ENCODE measurements around the gene GAL3ST1.
A peak's percentile ranks its signal among the peaks of the same experiment; 100 is the strongest.

The GAL3ST1 gene

GRCh38 chr22:30538280-30538679, 36.2 kb downstream of the GAL3ST1 start:
- DNase-seq = peak in 3 of 58 donors; percentile 0 to 27 (median 6)

DNA sequence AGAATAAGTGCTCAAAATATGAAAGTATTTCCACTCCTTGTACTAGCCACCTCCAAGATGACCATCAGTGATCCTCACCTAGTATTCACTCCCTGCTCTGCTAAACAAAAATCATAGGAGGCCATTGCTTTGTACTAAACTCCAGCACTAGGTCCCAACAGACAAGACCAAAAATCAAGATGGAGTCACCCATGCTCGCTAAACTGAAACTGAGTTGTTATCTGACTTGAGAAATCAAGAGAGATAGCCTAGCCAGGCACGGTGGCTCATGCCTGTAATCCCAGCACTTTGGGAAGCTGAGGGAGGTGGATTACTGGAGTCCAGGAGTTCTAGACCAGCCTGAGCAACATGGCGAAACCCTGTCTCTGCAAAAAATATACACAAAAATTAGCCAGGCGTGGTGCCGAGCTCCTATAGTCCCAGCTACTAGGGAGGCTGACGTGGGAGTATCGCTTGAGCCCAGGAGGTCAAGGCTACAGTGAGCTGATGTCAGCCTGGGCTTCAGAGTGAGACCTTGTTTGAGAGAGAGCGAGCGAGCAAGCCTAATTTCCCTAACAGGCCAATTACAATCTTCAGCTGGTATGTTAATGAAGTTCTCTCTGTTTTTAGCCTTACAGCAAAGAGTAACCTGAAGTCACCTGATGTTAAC, 37.3 kb downstream of the GAL3ST1 start:
- no peak for DNase-seq

GRCh38 chr22:30535182-30535581, 39.3 kb downstream of the GAL3ST1 start:
- no peak for DNase-seq

DNA sequence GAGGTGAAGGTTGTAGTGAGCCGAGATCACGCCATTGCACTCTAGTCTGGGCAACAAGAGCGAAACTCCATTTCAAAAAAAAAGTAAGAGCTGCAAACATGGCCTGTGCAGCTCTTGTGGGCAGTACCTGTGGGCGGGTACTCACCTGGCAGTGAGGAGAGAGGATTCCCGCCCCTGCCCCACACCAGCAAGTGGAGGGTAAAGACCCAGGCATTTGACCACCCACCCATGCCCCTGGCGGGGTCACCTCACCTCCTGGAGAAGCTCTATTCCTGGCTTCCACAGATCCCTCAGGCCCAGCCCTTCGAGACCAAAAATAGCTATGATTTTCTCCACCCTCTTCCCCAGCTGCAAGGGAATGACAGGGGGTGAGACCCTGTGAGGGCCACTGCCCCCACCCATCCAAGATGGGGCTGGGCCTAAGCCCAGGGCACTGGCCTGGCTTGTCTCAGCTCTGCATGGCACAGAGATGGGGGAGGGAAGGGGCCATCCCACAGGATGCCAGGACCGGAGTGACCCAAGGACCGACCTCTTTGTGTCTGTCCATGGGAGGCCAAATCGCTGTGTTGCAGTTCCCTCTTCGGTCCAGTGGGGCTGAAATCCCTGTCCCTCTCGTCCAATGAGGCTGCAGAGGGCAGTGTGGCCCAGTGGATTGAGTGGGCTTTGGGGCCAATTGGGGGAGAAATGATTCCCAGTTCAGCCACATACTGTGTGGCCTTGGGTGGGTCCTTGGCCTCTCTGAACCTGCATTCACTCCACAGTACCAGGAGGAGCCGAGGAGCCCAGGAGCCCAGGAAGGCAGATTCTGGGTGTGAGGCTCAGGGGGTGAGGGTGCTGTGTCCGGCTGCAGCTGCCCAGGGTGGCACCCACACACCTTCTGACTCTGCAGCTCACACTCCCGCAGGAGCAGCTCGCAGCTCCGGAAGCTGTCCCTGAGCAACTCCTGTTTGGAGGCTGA, 42.5 kb downstream of the GAL3ST1 start:
- DNase-seq = no peak

DNA sequence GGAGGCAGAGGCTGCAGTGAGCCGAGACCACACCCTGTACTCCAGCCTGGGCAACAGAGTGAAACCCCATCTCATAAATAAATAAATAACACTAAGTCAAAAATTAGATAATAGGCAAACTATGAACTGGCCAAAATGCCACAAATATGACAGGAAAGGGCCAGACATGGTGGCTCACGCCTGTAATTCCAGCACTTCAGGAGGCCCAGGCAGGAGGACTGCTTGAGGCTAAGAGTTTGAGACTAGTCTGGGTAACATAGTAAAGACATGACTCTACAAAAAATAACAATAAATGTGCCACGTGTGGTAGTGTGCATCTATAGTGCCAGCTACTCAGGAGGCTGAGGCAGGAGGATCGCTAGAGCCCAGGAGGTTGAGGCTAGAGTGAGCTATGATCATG, 47.8 kb downstream of the GAL3ST1 start:
- DNase-seq = no peak

DNA sequence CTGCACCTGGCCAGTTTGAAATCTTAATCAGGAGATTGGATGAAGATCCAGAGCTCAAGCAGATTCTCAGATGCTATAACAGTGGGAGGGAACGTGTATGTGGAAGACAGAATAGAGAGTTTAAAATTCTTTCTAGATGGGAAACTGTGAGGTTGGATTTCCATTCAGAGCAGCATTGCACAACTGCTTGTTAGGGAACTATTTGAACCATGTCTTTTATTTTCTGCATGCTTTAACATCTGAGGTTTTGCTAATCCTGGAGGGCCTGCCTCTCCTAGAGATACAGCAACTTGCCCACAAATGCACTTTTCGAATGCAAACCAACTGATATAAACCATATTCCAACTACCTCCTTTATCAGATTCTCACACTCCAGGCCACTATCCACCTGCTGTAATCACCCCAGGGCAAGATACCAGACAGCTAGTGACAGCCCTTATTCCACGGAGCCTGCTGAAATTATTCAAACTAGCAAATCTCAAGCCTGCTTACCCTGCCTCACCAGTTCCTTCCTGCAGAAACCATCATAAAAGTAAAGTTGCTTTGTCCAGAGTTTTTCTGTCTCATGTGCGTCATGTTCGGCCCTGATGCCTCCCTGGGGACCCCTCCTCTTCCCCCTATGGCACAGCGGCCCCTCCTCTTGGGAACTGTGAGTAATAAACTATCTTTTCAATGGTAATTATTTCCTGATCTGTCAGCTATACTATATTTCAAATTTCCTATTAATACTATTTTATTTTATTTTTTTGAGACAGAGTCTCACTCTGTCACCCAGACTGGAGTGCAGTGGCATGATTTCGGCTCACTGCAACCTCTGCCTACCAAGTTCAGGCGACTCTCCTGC, 50.6 kb downstream of the GAL3ST1 start:
- DNase-seq = no peak

- no peak for DNase-seq
These were observed 52.9 kb downstream of the GAL3ST1 start for GRCh38 chr22:30521368-30522156.

GRCh38 chr22:30519842-30520425, 54.5 kb downstream of the GAL3ST1 start:
- no peak for DNase-seq

DNA sequence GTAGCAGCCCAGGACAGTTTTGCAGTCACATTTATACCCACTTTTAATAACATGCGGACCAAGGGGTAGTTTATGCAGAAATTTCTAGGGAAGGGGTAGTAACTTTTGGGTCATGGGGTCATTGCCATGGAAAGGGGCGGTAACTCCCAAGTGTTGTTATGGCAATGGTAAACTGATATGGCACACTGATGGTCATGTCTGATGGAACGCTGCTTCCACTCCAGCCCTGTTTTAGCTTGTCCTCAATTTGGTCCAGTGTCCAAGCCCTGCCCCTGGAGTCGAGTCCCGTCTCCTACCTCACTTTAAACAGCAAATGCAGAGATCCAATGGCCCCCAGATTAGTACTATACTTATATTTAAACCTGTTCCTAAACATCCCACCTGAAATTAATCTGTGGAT, 57.7 kb downstream of the GAL3ST1 start:
- DNase-seq = no peak

DNA sequence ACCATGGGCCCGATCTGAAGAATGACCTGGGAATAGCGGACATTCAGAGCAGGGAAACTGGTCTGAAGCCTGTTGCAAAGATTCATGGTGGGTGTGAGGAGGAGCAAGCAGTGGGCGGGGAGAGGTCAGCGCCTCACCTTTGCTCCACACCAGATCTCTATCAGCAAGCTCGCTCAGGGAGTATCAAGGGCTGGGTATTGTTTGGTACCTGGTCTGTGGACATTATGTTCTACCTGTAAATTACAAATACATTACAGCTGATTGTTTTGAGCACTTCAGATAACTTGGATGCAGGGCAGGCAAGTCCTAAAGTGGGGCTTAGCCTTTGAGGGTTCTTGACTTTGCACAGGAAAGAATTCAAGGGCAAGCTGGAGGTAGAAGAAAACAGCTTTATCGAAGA, 58.2 kb downstream of the GAL3ST1 start:
- DNase-seq = no peak

DNA sequence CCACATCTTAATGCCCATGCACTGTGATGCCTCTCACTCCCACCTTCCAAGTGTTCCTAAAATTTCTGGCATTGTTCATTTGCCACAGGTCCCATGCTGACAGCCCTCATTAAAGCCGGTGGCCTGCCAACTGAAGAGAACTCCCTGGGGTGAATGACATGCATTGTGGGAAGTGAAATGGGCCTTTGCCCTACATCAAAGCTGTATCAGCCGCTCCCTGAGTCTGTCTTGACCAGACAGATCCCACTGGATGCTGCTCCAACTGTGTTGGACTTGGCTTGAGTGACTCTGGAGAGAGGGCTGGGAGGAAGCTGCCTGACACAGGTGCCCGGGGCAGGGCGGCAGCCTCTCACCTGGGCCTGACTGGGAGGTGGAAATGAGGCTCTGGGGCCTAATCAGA, 60.2 kb downstream of the GAL3ST1 start:
- DNase-seq = no peak

DNA sequence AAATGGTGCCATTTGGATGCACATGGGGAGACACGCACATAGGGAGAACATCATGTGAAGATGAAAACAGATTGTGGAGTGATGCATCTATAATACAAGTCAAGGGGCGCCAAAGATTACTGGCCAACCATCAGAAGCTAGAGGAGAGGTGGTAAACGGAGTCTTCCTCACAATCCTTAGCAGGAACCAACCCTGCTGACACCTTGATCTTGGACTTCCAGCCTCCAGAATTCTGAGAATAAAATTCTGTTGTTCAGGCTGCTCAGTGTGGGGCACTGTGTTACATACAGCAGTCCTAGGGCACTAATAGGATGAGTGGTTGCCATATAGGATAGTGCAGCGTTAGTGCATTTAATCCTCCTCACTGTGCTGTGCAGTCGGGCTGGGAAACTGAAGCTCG, 61.0 kb downstream of the GAL3ST1 start:
- DNase-seq = no peak

DNA sequence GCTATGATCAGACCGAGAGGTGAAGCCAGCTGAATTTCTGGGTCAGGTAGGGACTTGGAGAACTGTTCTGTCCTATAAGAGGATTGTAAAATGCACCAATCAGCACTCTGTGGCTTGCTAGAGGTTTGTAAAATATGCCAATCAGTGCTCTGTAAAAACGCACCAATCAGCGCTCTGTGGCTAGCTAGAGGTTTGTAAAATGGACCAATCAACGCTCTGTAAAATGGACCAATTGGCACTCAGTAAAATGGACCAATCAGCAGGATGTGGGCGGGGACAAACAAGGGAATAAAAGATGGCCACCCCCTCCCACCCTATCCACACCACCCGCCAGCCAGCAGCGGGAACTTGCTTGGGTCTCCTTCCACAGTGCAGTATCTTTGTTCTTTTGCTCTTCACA, 62.6 kb downstream of the GAL3ST1 start:
- no peak for DNase-seq

DNA sequence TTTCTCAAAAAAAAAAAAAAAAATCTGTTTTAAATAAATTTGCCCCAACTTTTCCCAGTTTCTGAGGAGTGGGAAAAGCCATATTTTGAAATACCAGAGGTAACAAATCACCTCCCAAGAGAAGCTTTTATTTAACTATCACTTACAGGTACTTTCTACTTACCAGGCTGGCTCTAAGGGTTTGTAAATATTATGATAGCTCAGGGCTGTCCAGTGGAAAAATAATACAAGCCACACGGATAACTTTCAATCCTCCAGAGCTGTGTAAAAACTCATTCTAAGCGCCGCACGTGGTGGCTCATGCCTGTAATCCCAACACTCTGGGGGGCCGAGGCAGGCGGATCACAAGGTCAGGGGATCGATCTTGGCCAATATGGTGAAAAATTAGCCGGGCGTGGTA, 63.4 kb downstream of the GAL3ST1 start:
- no peak for DNase-seq

- no peak for DNase-seq
These were observed 66.2 kb downstream of the GAL3ST1 start for GRCh38 chr22:30508216-30508615.

DNA sequence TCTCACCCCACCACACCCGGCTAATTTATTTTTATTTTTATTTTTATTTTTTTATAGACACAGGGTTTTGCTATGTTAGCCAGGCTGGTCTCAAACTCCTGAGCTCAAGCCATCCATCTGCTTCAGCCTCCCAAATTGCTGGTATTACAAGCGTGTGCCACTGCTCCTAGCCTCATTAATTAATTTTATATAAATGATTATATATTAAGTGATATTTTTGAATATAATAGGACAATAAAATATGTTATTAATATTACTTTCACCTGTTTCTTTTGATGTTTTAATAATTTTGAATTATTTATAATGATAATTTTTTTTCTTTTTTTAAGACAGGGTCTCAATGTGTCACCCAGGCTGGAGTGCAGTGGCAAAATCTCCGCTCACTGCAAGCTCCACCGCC, 66.8 kb downstream of the GAL3ST1 start:
- DNase-seq = no peak

GRCh38 chr22:30506507-30506968, 67.9 kb downstream of the GAL3ST1 start:
- peak in 1 of 58 donors; percentile 1 for DNase-seq

All from anterior cingulate cortex (tissue), 58 donors.